Measurements from ENCODE around the gene ENOX2.

DNA sequence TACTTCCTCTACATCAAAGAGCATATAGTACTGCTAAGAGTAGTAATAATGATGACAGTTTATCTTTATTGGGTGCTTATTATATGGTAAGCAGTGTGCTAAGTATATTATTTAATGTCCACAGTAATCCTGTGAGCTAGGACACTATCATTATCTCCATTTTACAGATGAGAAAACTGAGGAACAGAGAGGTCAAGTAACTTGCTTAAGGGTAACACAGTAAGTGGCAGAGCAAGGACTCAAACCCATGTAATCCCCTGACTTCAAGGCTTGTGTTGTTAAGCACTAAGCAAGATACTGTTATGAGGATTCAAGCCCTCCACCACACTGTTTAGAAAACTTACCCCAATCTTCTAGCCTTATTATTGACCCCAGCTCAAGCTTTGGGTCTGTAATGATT, 202.4 kb downstream of the ENOX2 start:
- TF ChIP-seq, protein P1, sequence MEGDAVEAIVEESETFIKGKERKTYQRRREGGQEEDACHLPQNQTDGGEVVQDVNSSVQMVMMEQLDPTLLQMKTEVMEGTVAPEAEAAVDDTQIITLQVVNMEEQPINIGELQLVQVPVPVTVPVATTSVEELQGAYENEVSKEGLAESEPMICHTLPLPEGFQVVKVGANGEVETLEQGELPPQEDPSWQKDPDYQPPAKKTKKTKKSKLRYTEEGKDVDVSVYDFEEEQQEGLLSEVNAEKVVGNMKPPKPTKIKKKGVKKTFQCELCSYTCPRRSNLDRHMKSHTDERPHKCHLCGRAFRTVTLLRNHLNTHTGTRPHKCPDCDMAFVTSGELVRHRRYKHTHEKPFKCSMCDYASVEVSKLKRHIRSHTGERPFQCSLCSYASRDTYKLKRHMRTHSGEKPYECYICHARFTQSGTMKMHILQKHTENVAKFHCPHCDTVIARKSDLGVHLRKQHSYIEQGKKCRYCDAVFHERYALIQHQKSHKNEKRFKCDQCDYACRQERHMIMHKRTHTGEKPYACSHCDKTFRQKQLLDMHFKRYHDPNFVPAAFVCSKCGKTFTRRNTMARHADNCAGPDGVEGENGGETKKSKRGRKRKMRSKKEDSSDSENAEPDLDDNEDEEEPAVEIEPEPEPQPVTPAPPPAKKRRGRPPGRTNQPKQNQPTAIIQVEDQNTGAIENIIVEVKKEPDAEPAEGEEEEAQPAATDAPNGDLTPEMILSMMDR (IDR thresholded peaks at IDR 0.05; ENCODE audit: borderline replicate concordance, extremely low read depth, low read length, poor library complexity, severe bottlenecking) = no peak
- TF ChIP-seq EZH2 (IDR thresholded peaks at IDR 0.05; ENCODE audit: borderline replicate concordance, low read depth, low read length, severe bottlenecking) = no peak

All from DND-41 (cell line).